ENCODE measurements around the gene GDA. TPM values are rescaled to one million over a fixed set of nuclear protein-coding genes. Genes with fewer than 3 reads are reported as not detected.

Gene GDA
- total and polyA plus RNA-seq, 8 donors, result 0.25 to 7.5 (median 3.5) TPM; not detected in 2

DNA sequence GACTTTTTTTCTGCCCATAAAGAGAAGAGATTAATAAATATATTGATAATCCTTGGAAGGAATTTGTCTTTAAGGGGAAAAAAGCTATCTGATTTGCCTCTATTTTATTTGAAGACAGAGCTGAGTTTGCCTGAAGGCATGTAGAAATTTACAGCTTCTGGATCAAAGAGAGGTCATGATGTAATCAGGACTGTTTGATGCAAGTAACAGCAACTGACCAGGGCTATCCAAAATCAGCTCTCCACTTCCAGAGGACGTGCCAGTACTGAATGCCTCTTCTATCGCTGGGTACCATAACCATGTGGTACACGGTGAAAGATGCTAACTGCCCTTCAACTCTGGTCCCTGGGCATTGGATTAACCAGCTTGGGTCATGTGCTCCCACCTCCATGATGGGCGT, 125.2 kb downstream of the GDA start:
- Histone ChIP-seq H3K9me3 (no peaks in the 10 kb centered on the region), H3K27ac (no peak overlapping the region), H3K36me3 (no peaks in the 10 kb centered on the region), H3K4me3 (no peak overlapping the region), H3K4me1 (no peaks in the 10 kb centered on the region), H3K27me3 (no peaks in the 10 kb centered on the region)
- WGBS, 5 donors, result 69 to 93% (median 74%) methylated on average over 4 of the region's 4 CpGs
- intact Hi-C loops (cut with DNase I; ENCODE audit: low total_unique reads), result loop anchor here (5.0 kb wide), 1 partner anchor 237 kb away; no protein-coding TSS in a partner anchor
- TF ChIP-seq EP300 (IDR thresholded peaks at IDR 0.05), result no peak
- TF ChIP-seq, protein P1, sequence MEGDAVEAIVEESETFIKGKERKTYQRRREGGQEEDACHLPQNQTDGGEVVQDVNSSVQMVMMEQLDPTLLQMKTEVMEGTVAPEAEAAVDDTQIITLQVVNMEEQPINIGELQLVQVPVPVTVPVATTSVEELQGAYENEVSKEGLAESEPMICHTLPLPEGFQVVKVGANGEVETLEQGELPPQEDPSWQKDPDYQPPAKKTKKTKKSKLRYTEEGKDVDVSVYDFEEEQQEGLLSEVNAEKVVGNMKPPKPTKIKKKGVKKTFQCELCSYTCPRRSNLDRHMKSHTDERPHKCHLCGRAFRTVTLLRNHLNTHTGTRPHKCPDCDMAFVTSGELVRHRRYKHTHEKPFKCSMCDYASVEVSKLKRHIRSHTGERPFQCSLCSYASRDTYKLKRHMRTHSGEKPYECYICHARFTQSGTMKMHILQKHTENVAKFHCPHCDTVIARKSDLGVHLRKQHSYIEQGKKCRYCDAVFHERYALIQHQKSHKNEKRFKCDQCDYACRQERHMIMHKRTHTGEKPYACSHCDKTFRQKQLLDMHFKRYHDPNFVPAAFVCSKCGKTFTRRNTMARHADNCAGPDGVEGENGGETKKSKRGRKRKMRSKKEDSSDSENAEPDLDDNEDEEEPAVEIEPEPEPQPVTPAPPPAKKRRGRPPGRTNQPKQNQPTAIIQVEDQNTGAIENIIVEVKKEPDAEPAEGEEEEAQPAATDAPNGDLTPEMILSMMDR (IDR thresholded peaks at IDR 0.05), result no peak
- TF ChIP-seq POLR2A (IDR thresholded peaks at IDR 0.05), result no peak
- no peak for TF ChIP-seq POLR2AphosphoS5 (IDR thresholded peaks at IDR 0.05)
- no peak for DNase-seq

DNA sequence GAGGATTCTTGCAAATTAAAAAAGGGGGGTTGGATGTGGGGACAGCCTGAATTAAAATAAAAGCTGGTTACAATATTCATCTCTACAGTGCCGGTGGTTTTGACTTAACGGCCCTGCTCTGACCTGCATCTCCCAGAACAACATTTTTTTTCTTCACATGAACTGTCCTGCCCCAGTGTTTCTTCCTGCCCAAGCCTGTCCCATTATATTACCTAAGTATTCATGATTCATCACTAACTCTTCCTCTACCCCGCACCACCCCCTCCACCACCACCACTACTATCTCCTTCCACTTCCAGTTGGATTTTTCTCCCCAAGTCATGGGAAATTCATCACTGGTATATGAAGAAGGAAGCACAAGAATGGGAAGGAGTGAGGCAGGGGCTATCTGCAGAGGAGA, 125.7 kb downstream of the GDA start:
- no peaks in the 10 kb centered on the region for H3K4me1 ChIP-seq
- H3K9me3 ChIP-seq, result no peaks in the 10 kb centered on the region
- intact Hi-C loops (cut with DNase I; ENCODE audit: low total_unique reads), result loop anchor here (5.0 kb wide), 1 partner anchor 238 kb away; no protein-coding TSS in a partner anchor
- H3K4me3 ChIP-seq, result no peak overlapping the region
- H3K27me3 ChIP-seq, result no peaks in the 10 kb centered on the region
- 81 to 92% (median 86%) methylated on average over 3 of the region's 3 CpGs for WGBS, 5 donors
- no peak overlapping the region for H3K27ac ChIP-seq
- TF ChIP-seq POLR2AphosphoS5 (IDR thresholded peaks at IDR 0.05) (no peak), POLR2A (IDR thresholded peaks at IDR 0.05) (no peak), EP300 (IDR thresholded peaks at IDR 0.05) (no peak)
- TF ChIP-seq, protein P1 (IDR thresholded peaks at IDR 0.05), result no peak
- H3K36me3 ChIP-seq, result no peaks in the 10 kb centered on the region
- no peak for DNase-seq

GRCh38 chr9:72276429-72276828, 127.2 kb downstream of the GDA start:
- Histone ChIP-seq H3K36me3 (no peaks in the 10 kb centered on the region), H3K27ac (no peak overlapping the region), H3K4me3 (no peak overlapping the region), H3K9me3 (no peaks in the 10 kb centered on the region), H3K4me1 (no peaks in the 10 kb centered on the region), H3K27me3 (no peaks in the 10 kb centered on the region)
- intact Hi-C loops (cut with DNase I; ENCODE audit: low total_unique reads), result no loop called here
- no peak for DNase-seq
- WGBS, 5 donors, result 64 to 86% (median 71%) methylated on average over 1 of the region's 1 CpG
- no peak for TF ChIP-seq POLR2A (IDR thresholded peaks at IDR 0.05)
- TF ChIP-seq, protein P1 (IDR thresholded peaks at IDR 0.05), result no peak
- TF ChIP-seq POLR2AphosphoS5 (IDR thresholded peaks at IDR 0.05), result no peak
- no peak for TF ChIP-seq EP300 (IDR thresholded peaks at IDR 0.05)

GRCh38 chr9:72278959-72279358, 129.7 kb downstream of the GDA start:
- no peak for DNase-seq
- H3K9me3 ChIP-seq, result no peaks in the 10 kb centered on the region
- no peaks in the 10 kb centered on the region for H3K27me3 ChIP-seq
- H3K4me1 ChIP-seq, result no peaks in the 10 kb centered on the region
- H3K36me3 ChIP-seq, result no peaks in the 10 kb centered on the region
- WGBS, 5 donors, result 48 to 73% (median 65%) methylated on average over 2 of the region's 2 CpGs
- no peak overlapping the region for H3K4me3 ChIP-seq
- intact Hi-C loops (cut with DNase I; ENCODE audit: low total_unique reads), result no loop called here
- TF ChIP-seq POLR2A (IDR thresholded peaks at IDR 0.05) (no peak), POLR2AphosphoS5 (IDR thresholded peaks at IDR 0.05) (no peak), EP300 (IDR thresholded peaks at IDR 0.05) (no peak)
- TF ChIP-seq, protein P1 (IDR thresholded peaks at IDR 0.05), result no peak
- no peak overlapping the region for H3K27ac ChIP-seq
